ENCODE measurements around the gene FAM216B. TPM values are rescaled to one million over a fixed set of nuclear protein-coding genes. Genes with fewer than 3 reads are reported as not detected.

Gene FAM216B
- polyA plus RNA-seq, 4 donors, result 0.09 to 0.27 (median 0.12) TPM; not detected in 1

GRCh38 chr13:42750794-42751193, 30.6 kb upstream of the FAM216B start:
- DNase-seq, result no peak
- WGBS, 3 donors, result 37 to 56% (median 52%) methylated on average over 5 of the region's 5 CpGs
- Histone ChIP-seq H3K27ac (ENCODE audit: low read depth in 1 of 3, low read length in 2 of 3) (no peak overlapping the region), H3K4me1 (ENCODE audit: control insufficient read depth in 3 of 3, insufficient read depth in 2 of 3, low read depth in 1 of 3, low read length in 2 of 3) (no peaks in the 10 kb centered on the region), H3K36me3 (ENCODE audit: control insufficient read depth in 3 of 3, insufficient read depth in 2 of 3, low read depth in 1 of 3, low read length in 3 of 3) (no peaks in the 10 kb centered on the region), H3K4me3 (ENCODE audit: low read depth in 1 of 3, low read length in 3 of 3) (no peak overlapping the region), H3K9me3 (ENCODE audit: control insufficient read depth in 2 of 2, insufficient read depth in 1 of 2, low read depth in 1 of 2, low read length in 1 of 2) (no peaks in the 10 kb centered on the region), H3K27me3 (ENCODE audit: control insufficient read depth in 3 of 3, insufficient read depth in 3 of 3, low read length in 3 of 3) (no peaks in the 10 kb centered on the region)
- no peak for FAIRE-seq

GRCh38 chr13:42751693-42752092, 29.7 kb upstream of the FAM216B start:
- Histone ChIP-seq H3K36me3 (ENCODE audit: control insufficient read depth in 3 of 3, insufficient read depth in 2 of 3, low read depth in 1 of 3, low read length in 3 of 3) (no peaks in the 10 kb centered on the region), H3K4me3 (ENCODE audit: low read depth in 1 of 3, low read length in 3 of 3) (no peak overlapping the region), H3K9me3 (ENCODE audit: control insufficient read depth in 2 of 2, insufficient read depth in 1 of 2, low read depth in 1 of 2, low read length in 1 of 2) (no peaks in the 10 kb centered on the region), H3K27me3 (ENCODE audit: control insufficient read depth in 3 of 3, insufficient read depth in 3 of 3, low read length in 3 of 3) (no peaks in the 10 kb centered on the region), H3K27ac (ENCODE audit: low read depth in 1 of 3, low read length in 2 of 3) (no peak overlapping the region), H3K4me1 (ENCODE audit: control insufficient read depth in 3 of 3, insufficient read depth in 2 of 3, low read depth in 1 of 3, low read length in 2 of 3) (no peaks in the 10 kb centered on the region)
- FAIRE-seq (no peak), DNase-seq (no peak)
- 58 to 78% (median 63%) methylated on average over 3 of the region's 3 CpGs for WGBS, 3 donors

GRCh38 chr13:42752731-42753130, 28.7 kb upstream of the FAM216B start:
- FAIRE-seq (no peak), DNase-seq (no peak)
- Histone ChIP-seq H3K27ac (ENCODE audit: low read depth in 1 of 3, low read length in 2 of 3) (no peak overlapping the region), H3K27me3 (ENCODE audit: control insufficient read depth in 3 of 3, insufficient read depth in 3 of 3, low read length in 3 of 3) (no peaks in the 10 kb centered on the region), H3K4me3 (ENCODE audit: low read depth in 1 of 3, low read length in 3 of 3) (no peak overlapping the region), H3K9me3 (ENCODE audit: control insufficient read depth in 2 of 2, insufficient read depth in 1 of 2, low read depth in 1 of 2, low read length in 1 of 2) (no peaks in the 10 kb centered on the region), H3K4me1 (ENCODE audit: control insufficient read depth in 3 of 3, insufficient read depth in 2 of 3, low read depth in 1 of 3, low read length in 2 of 3) (no peaks in the 10 kb centered on the region), H3K36me3 (ENCODE audit: control insufficient read depth in 3 of 3, insufficient read depth in 2 of 3, low read depth in 1 of 3, low read length in 3 of 3) (no peaks in the 10 kb centered on the region)
- WGBS, 3 donors, result 87 to 92% (median 91%) methylated on average over 2 of the region's 2 CpGs

GRCh38 chr13:42753697-42754096, 27.7 kb upstream of the FAM216B start:
- H3K27me3 ChIP-seq (ENCODE audit: control insufficient read depth in 3 of 3, insufficient read depth in 3 of 3, low read length in 3 of 3), result no peaks in the 10 kb centered on the region
- no peak for DNase-seq
- H3K36me3 ChIP-seq (ENCODE audit: control insufficient read depth in 3 of 3, insufficient read depth in 2 of 3, low read depth in 1 of 3, low read length in 3 of 3), result no peaks in the 10 kb centered on the region
- H3K27ac ChIP-seq (ENCODE audit: low read depth in 1 of 3, low read length in 2 of 3), result peak overlapping the region in 1 of 3 donors; percentile 17
- no peaks in the 10 kb centered on the region for H3K9me3 ChIP-seq (ENCODE audit: control insufficient read depth in 2 of 2, insufficient read depth in 1 of 2, low read depth in 1 of 2, low read length in 1 of 2)
- 68 to 80% (median 77%) methylated on average over 5 of the region's 5 CpGs for WGBS, 3 donors
- no peaks in the 10 kb centered on the region for H3K4me1 ChIP-seq (ENCODE audit: control insufficient read depth in 3 of 3, insufficient read depth in 2 of 3, low read depth in 1 of 3, low read length in 2 of 3)
- no peak for FAIRE-seq
- H3K4me3 ChIP-seq (ENCODE audit: low read depth in 1 of 3, low read length in 3 of 3), result no peak overlapping the region

- Histone ChIP-seq H3K27ac (ENCODE audit: low read depth in 1 of 3, low read length in 2 of 3) (no peak overlapping the region), H3K9me3 (ENCODE audit: control insufficient read depth in 2 of 2, insufficient read depth in 1 of 2, low read depth in 1 of 2, low read length in 1 of 2) (no peaks in the 10 kb centered on the region), H3K27me3 (ENCODE audit: control insufficient read depth in 3 of 3, insufficient read depth in 3 of 3, low read length in 3 of 3) (no peaks in the 10 kb centered on the region), H3K4me3 (ENCODE audit: low read depth in 1 of 3, low read length in 3 of 3) (no peak overlapping the region), H3K36me3 (ENCODE audit: control insufficient read depth in 3 of 3, insufficient read depth in 2 of 3, low read depth in 1 of 3, low read length in 3 of 3) (no peaks in the 10 kb centered on the region), H3K4me1 (ENCODE audit: control insufficient read depth in 3 of 3, insufficient read depth in 2 of 3, low read depth in 1 of 3, low read length in 2 of 3) (no peaks in the 10 kb centered on the region)
- no peak for DNase-seq
- WGBS, 3 donors, result 88 to 98% (median 95%) methylated on average over 1 of the region's 1 CpG
- FAIRE-seq, result no peak
These were observed 26.4 kb upstream of the FAM216B start for GRCh38 chr13:42754801-42755510.

- no peak overlapping the region for H3K4me3 ChIP-seq (ENCODE audit: low read depth in 1 of 3, low read length in 3 of 3)
- 84 to 89% (median 86%) methylated on average over 2 of the region's 2 CpGs for WGBS, 3 donors
- H3K4me1 ChIP-seq (ENCODE audit: control insufficient read depth in 3 of 3, insufficient read depth in 2 of 3, low read depth in 1 of 3, low read length in 2 of 3), result no peaks in the 10 kb centered on the region
- no peaks in the 10 kb centered on the region for H3K36me3 ChIP-seq (ENCODE audit: control insufficient read depth in 3 of 3, insufficient read depth in 2 of 3, low read depth in 1 of 3, low read length in 3 of 3)
- no peak overlapping the region for H3K27ac ChIP-seq (ENCODE audit: low read depth in 1 of 3, low read length in 2 of 3)
- FAIRE-seq, result no peak
- DNase-seq, result no peak
- no peaks in the 10 kb centered on the region for H3K9me3 ChIP-seq (ENCODE audit: control insufficient read depth in 2 of 2, insufficient read depth in 1 of 2, low read depth in 1 of 2, low read length in 1 of 2)
- no peaks in the 10 kb centered on the region for H3K27me3 ChIP-seq (ENCODE audit: control insufficient read depth in 3 of 3, insufficient read depth in 3 of 3, low read length in 3 of 3)
These were observed 23.5 kb upstream of the FAM216B start for GRCh38 chr13:42757678-42758420.

GRCh38 chr13:42758515-42758914, 22.9 kb upstream of the FAM216B start:
- Histone ChIP-seq H3K4me1 (ENCODE audit: control insufficient read depth in 3 of 3, insufficient read depth in 2 of 3, low read depth in 1 of 3, low read length in 2 of 3) (no peaks in the 10 kb centered on the region), H3K27ac (ENCODE audit: low read depth in 1 of 3, low read length in 2 of 3) (no peak overlapping the region), H3K36me3 (ENCODE audit: control insufficient read depth in 3 of 3, insufficient read depth in 2 of 3, low read depth in 1 of 3, low read length in 3 of 3) (no peaks in the 10 kb centered on the region), H3K4me3 (ENCODE audit: low read depth in 1 of 3, low read length in 3 of 3) (no peak overlapping the region), H3K9me3 (ENCODE audit: control insufficient read depth in 2 of 2, insufficient read depth in 1 of 2, low read depth in 1 of 2, low read length in 1 of 2) (no peaks in the 10 kb centered on the region), H3K27me3 (ENCODE audit: control insufficient read depth in 3 of 3, insufficient read depth in 3 of 3, low read length in 3 of 3) (no peaks in the 10 kb centered on the region)
- no peak for FAIRE-seq
- WGBS, 3 donors, result 38 to 74% (median 58%) methylated on average over 3 of the region's 3 CpGs
- no peak for DNase-seq

- H3K4me3 ChIP-seq (ENCODE audit: low read depth in 1 of 3, low read length in 3 of 3), result no peak overlapping the region
- no peak for DNase-seq
- no peaks in the 10 kb centered on the region for H3K27me3 ChIP-seq (ENCODE audit: control insufficient read depth in 3 of 3, insufficient read depth in 3 of 3, low read length in 3 of 3)
- H3K36me3 ChIP-seq (ENCODE audit: control insufficient read depth in 3 of 3, insufficient read depth in 2 of 3, low read depth in 1 of 3, low read length in 3 of 3), result no peaks in the 10 kb centered on the region
- no peak for FAIRE-seq
- peaks cover 0 to under 1% (median 0%) of the 10 kb centered on the region in 3 donors for H3K4me1 ChIP-seq (ENCODE audit: control insufficient read depth in 3 of 3, insufficient read depth in 2 of 3, low read depth in 1 of 3, low read length in 2 of 3)
- no peaks in the 10 kb centered on the region for H3K9me3 ChIP-seq (ENCODE audit: control insufficient read depth in 2 of 2, insufficient read depth in 1 of 2, low read depth in 1 of 2, low read length in 1 of 2)
- no peak overlapping the region for H3K27ac ChIP-seq (ENCODE audit: low read depth in 1 of 3, low read length in 2 of 3)
- 55 to 76% (median 73%) methylated on average over 5 of the region's 5 CpGs for WGBS, 3 donors
These were observed 20.4 kb upstream of the FAM216B start for GRCh38 chr13:42760951-42761350.

Data from small intestine (tissue), 7 donors.